Gastrocnemius medialis (tissue), 4 donors: Measurements from ENCODE around the gene ALG14.

Experiments
- CTCF ChIP-seq, 5 experiments: fragments of 450-650 bp in 3 of 5; fragments of 200-600 bp in 2 of 5; sonication (generic) in 2 of 5; IDR thresholded peaks in 4 of 5; conservative IDR thresholded peaks in 1 of 5; 1 replicate in 4 of 5; 2 replicates in 1 of 5; pipeline ENCODE4 v1.5.1; 2016 to 2019; ENCODE audit warnings: antibody characterized with exemption in 5 of 5, mild to moderate bottlenecking in 3 of 5, moderate library complexity in 3 of 5
- POLR2A ChIP-seq, 2 donors: fragments of 450-650 bp; IDR thresholded peaks; one replicate each; pipeline ENCODE4 v1.6.1; 2017; ENCODE audit warnings: antibody characterized with exemption in 2 of 2, mild to moderate bottlenecking in 2 of 2, moderate library complexity in 2 of 2

- TF ChIP-seq CTCF (IDR thresholded peaks at IDR 0.05 in 4 of 5, conservative IDR thresholded peaks at IDR 0.05 in 1 of 5): no peak
- TF ChIP-seq POLR2A (IDR thresholded peaks at IDR 0.05): no peak
Observed at GRCh38 chr1:94953107-94953506, 119.6 kb downstream of the ALG14 start.
